Heart left ventricle (tissue), 13 donors: ENCODE results near the gene SRRT.

ENCODE experiments used
- POLR2A ChIP-seq, 2 donors: fragments of 450-650 bp; IDR thresholded peaks; one replicate each; pipeline ENCODE4 v1.6.1; 2017; ENCODE audit warnings: antibody characterized with exemption in 2 of 2, mild to moderate bottlenecking in 2 of 2, moderate library complexity in 2 of 2
- TF ChIP-seq, protein P1 (sequence below), 12 donors: fragments of 200-600 bp; sonication (generic) in 4 of 12; IDR thresholded peaks; one replicate each; pipeline versions ENCODE4 v1.5.0 to v1.8.0; 2018 to 2022; ENCODE audit warnings: antibody characterized with exemption in 12 of 12, mild to moderate bottlenecking in 5 of 12
- donor health status: ischemic (EF 13 %, LVEDD 7.1; RV severe dilation, severe dysfunction).
- donor health status: DM: no; HTN: yes; CAD: no.
- donor health status: DM: no; HTN: no; CAD: no.
- donor health status: ischemic (EF 25% LVEDD 6.9; RV normal size, moderate dysfunction).
- donor health status: ischemic (EF 25% LVEDD 5.7; RV mildly dilated, moderate dysfunction).
- donor health status: ischemic (EF 35%, LVEDD 5.7; RV mildly dilated, moderate dysfunction).
- donor health status: nonischemic (EF 11% LVEDD 7.7; RV severe dilation, severe dysfunction).
- donor health status: DM: yes; HTN: yes; CAD: no.
- donor health status: PGD.
- donor health status: ischemic (EF 29% LVEDD 5.4; RV normal size, mild dysfunction).
- donor health status: nonischemic (EF 23%, LVEDD 6.1; RV moderate dilation, normal function).

DNA sequence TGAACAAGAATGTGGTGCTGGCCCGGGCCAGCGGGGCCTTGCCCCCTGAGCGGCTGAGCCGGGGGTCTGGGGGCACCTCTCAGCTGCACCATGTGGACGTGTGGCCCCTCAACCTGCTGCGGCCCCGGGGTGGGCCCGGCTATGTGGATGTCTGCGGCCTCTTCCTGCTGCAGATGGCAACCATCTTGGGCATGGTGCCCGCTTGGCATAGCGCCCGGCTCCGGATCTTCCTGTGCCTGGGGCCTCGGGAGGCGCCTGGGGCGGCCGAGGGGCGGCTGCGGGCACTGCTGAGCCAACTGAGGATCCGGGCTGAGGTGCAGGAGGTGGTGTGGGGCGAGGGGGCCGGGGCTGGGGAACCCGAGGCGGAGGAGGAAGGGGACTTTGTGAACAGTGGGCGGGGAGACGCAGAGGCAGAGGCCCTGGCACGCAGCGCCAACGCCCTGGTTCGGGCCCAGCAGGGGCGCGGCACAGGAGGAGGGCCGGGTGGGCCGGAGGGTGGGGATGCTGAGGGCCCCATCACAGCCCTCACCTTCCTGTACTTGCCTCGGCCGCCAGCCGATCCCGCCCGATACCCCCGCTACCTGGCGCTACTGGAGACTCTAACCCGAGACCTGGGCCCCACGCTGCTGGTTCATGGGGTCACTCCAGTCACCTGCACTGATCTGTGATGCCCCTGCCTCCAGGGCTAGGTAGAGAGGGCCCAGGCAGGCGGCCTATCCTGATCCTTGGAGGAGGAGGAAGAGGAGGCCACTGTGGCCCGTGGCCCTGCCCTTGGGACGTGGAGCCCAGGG is 8.8 kb upstream of the SRRT start:
- TF ChIP-seq, protein P1, sequence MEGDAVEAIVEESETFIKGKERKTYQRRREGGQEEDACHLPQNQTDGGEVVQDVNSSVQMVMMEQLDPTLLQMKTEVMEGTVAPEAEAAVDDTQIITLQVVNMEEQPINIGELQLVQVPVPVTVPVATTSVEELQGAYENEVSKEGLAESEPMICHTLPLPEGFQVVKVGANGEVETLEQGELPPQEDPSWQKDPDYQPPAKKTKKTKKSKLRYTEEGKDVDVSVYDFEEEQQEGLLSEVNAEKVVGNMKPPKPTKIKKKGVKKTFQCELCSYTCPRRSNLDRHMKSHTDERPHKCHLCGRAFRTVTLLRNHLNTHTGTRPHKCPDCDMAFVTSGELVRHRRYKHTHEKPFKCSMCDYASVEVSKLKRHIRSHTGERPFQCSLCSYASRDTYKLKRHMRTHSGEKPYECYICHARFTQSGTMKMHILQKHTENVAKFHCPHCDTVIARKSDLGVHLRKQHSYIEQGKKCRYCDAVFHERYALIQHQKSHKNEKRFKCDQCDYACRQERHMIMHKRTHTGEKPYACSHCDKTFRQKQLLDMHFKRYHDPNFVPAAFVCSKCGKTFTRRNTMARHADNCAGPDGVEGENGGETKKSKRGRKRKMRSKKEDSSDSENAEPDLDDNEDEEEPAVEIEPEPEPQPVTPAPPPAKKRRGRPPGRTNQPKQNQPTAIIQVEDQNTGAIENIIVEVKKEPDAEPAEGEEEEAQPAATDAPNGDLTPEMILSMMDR (IDR thresholded peaks at IDR 0.05) = no peak
- TF ChIP-seq POLR2A (IDR thresholded peaks at IDR 0.05) = no peak
